GM19023 (cell line): Measurements from ENCODE around the gene BTBD17.
"Not testable (repeated sequence)": the region's sequence is repeated elsewhere in the genome, so short reads cannot be mapped to it uniquely, and the experiment has no call there.

Experiments
- ATAC-seq: cut with Tn5 transposase; IDR thresholded peaks from one replicate; pipeline ENCODE4 v1.9.1; 2021; ENCODE audit warnings: mild to moderate bottlenecking, moderate library complexity; ENCODE audit not compliant: unreplicated experiment

The BTBD17 gene

GRCh38 chr17:74361230-74362068 is at the start of gene BTBD17:
BTBD17 (minus strand) TSS chr17:74361868; CDS start chr17:74361819, 49 bp downstream.
- ATAC-seq, result no peak

- ATAC-seq, result no peak
Measured at GRCh38 chr17:74410001-74410443, 48.4 kb upstream of the BTBD17 start.

GRCh38 chr17:74408815-74409214 is 47.1 kb upstream of the BTBD17 start:
- no peak for ATAC-seq

GRCh38 chr17:74408262-74408661 is 46.6 kb upstream of the BTBD17 start:
- ATAC-seq, result no peak

- ATAC-seq, result no peak
Measured at GRCh38 chr17:74407384-74407783, 45.7 kb upstream of the BTBD17 start.

- ATAC-seq, result not testable (repeated sequence)
Measured at GRCh38 chr17:74405311-74405710, 43.6 kb upstream of the BTBD17 start.

GRCh38 chr17:74404789-74405188 is 43.1 kb upstream of the BTBD17 start:
- ATAC-seq, result no peak

- ATAC-seq, result no peak
Measured at GRCh38 chr17:74404218-74404617, 42.5 kb upstream of the BTBD17 start.

- no peak for ATAC-seq
Measured at GRCh38 chr17:74403512-74404137, 42.0 kb upstream of the BTBD17 start.

GRCh38 chr17:74402048-74402447 is 40.4 kb upstream of the BTBD17 start:
- no peak for ATAC-seq

- no peak for ATAC-seq
Measured at GRCh38 chr17:74396567-74396966, 34.9 kb upstream of the BTBD17 start.

- ATAC-seq, result no peak
Measured at GRCh38 chr17:74394977-74395376, 33.3 kb upstream of the BTBD17 start.

- no peak for ATAC-seq
Measured at GRCh38 chr17:74394275-74394950, 32.7 kb upstream of the BTBD17 start.

GRCh38 chr17:74393346-74393942 is 31.8 kb upstream of the BTBD17 start:
- no peak for ATAC-seq

GRCh38 chr17:74392848-74393247 is 31.2 kb upstream of the BTBD17 start:
- no peak for ATAC-seq

GRCh38 chr17:74391771-74392170 is 30.1 kb upstream of the BTBD17 start:
- no peak for ATAC-seq

- ATAC-seq, result no peak
Measured at GRCh38 chr17:74390680-74391653, 29.3 kb upstream of the BTBD17 start.

- ATAC-seq, result no peak
Measured at GRCh38 chr17:74389937-74390679, 28.4 kb upstream of the BTBD17 start.

GRCh38 chr17:74389084-74389753 is 27.6 kb upstream of the BTBD17 start:
- no peak for ATAC-seq
